C4-2B (cell line): Measurements from ENCODE around the gene DUSP1.

Experiments
- ZFX ChIP-seq: fragments of 450-650 bp; IDR thresholded peaks from 2 replicates; pipeline ENCODE4 v1.6.1; 2017
- TF ChIP-seq, protein P1 (sequence below): fragments of 450-650 bp; conservative IDR thresholded peaks from 2 replicates; pipeline ENCODE4 v1.5.1; 2017; ENCODE audit warnings: mild to moderate bottlenecking

GRCh38 chr5:172795318-172795977 lies 24.5 kb upstream of the DUSP1 start:
- TF ChIP-seq, protein P1, sequence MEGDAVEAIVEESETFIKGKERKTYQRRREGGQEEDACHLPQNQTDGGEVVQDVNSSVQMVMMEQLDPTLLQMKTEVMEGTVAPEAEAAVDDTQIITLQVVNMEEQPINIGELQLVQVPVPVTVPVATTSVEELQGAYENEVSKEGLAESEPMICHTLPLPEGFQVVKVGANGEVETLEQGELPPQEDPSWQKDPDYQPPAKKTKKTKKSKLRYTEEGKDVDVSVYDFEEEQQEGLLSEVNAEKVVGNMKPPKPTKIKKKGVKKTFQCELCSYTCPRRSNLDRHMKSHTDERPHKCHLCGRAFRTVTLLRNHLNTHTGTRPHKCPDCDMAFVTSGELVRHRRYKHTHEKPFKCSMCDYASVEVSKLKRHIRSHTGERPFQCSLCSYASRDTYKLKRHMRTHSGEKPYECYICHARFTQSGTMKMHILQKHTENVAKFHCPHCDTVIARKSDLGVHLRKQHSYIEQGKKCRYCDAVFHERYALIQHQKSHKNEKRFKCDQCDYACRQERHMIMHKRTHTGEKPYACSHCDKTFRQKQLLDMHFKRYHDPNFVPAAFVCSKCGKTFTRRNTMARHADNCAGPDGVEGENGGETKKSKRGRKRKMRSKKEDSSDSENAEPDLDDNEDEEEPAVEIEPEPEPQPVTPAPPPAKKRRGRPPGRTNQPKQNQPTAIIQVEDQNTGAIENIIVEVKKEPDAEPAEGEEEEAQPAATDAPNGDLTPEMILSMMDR: no peak
- TF ChIP-seq ZFX: no peak
